Measurements from ENCODE around the gene MYH6. TPM values are rescaled to one million over a fixed set of nuclear protein-coding genes. Genes with fewer than 3 reads are reported as not detected.
A peak's percentile ranks its signal among the peaks of the same experiment; 100 is the strongest.

The MYH6 gene
- total RNA-seq, 1 experiment from 2014 or later: not detected

DNA sequence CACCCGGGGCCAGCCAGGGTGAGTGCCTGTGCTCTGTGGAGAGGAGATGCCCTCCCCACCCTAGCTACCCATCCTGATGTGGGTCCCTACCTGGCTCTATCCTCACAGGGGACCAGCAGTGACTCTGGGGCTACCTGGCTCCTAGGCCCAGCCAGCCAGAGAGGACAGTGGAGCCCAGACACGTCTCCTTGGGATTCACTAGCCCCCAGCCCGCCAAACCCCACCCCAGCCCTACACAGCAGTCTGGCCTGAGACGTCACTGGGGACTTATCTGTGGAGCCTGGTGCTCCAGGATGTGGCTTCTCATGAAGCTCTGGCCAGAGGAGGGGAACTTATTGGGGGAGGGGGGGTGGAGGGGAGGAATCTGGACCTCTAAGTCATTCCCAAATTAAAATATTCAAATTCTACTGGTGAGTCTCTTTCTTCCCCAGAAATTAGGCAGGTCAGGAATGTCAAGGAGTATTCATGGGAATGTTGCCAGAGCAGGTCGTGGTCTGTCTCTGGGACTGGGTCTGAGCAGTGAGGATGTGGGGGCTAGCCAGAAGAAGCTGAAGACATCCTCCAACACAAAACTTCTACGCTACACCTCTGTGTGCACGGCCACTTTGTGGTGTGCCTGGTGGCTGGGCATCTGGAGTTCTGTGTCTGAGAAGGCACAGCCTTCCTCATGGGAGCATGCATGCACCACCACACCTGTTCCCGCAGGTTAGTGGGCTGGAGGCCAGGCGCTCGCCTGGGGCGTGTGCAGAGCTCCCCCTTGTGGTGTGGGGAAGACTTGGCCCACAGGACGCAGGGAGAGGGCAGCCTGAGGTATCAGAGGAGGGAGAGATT lies 28.5 kb downstream of the MYH6 start:
- peak; percentile 39 for DNase-seq (ENCODE audit: extremely low read depth, low read depth)

DNA sequence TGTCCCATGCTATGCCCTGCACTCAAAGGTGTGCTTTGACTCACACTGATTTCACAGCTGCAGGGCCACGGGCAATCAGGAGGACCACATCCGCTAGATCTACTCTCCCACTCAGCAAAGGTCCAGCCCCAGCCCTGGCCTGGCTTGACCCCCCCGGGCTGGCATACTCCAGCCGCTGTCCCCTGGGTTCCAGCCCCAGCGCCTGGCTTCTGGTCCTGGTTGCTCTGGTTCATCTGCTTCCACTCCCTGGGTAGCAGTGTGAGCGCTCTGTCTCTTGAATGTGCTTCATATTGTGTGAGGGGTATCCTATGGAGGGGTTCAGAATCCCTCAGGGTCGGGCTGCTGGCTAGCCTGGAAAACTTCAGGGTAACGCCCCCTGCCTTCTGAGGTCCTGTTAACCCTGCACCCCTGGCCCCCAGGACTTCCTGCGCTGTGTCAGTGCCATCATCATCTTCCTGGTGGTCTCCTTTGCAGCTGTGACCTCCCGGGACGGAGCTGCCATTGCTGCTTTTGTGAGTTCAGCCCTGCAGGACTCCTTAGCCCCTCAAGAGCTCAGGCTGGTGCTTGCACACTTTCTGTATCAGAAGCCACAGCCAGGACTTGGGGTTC lies 29.4 kb downstream of the MYH6 start:
- DNase-seq (ENCODE audit: extremely low read depth, low read depth): no peak

DNA sequence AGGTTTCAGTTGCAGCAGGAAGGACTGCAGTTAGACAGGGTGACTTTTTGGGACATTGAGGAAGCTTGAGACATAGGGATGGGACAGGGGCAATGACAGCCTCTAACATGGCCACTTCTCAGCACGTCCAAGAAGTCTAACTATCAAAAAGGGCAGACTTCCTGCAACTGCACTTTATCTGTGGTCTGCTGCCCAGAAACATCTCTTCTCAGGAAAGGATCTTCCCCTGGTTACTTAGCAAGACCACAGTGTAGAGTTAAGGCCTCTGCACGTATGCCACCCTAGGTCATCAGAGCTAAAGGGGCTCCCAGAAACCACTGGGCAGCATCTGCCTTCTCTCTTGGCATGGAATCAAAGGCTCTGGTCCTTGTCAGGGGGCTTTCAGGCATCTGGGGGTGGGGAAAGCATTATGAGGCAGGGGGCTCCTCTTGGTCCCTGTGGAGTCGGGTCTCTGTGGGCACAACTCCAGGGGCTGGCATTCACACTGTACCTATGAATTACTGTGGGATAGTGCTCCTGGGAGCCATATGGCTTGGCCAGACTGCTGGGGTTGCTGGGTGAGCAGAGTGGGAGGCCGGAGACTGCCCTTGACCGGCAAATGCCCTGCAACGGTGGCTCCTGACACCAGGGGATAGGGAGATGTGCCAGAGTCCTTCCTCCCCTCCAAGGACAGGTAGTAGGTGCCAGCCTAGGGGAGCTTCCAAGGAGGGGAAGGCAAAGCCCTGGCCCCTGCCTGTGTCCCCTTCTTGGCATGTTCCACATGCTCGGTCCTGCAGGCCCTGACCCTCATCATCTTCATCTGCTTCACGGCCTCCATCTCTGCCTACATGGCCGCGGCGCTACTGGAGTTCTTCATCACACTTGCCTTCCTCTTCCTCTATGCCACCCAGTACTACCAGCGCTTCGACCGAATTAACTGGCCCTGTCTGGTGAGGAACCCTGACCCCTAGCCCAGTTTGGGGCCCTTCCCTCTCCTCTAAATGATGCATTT lies 30.2 kb downstream of the MYH6 start:
- DNase-seq (ENCODE audit: extremely low read depth, low read depth): no peak

DNA sequence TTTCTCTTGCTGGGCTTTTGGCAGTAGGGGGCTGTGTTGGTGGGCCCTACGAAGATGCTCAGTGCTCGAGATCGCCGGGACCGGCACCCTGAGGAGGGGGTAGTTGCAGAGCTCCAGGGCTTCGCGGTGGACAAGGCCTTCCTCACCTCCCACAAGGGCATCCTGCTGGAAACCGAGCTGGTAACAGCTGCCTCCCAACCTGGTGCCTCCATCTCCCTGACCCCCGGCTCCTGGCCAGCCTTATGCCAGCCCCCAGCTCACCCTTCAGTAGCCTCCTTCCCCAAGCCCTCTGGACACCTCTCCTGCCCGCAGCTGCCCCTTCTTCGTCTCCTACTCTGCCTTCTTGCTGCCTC lies 30.9 kb downstream of the MYH6 start:
- DNase-seq (ENCODE audit: extremely low read depth, low read depth): no peak

DNA sequence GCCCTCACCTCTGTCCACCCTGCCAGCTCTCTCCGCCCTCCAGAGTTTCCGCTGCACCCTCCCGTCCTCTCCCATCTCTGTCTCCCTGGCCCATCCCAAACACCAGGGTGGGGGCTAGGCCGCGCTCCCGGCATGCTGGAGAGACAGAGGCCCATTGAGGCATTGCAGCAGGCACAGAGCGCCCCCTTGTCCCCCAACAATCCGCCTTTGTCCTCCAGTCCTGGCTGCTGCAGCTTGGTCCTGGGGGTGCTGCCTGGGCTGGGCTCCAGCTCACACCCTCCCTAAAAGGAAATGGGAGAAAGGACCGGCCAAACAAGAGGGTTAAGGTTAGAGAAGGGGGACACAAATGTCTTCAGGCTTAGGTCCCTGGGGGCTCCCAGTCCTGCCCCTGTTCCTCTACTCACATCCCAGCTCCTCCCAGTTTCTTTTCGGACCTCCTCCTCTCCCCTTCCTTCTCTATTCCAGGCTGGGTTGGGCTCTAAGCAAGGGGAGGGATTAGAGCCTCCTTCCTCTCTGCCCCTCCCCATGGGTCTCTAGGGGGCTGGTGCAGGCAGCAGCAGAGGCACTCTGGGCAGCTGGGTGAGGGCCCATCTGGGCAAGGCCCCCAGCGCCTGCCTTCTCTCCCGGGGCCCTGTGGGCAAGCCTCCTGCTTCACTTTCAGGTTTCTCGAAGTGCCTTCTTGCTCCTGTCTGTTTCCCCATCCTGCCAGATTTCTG lies 31.4 kb downstream of the MYH6 start, which contains the start of gene CMTM5:
Gene CMTM5, plus strand, starts transcription at position 565 of the 716 bp plus-strand sequence. CDS start 206 bp downstream, outside the sequence.
- DNase-seq (ENCODE audit: extremely low read depth, low read depth): no peak

DNA sequence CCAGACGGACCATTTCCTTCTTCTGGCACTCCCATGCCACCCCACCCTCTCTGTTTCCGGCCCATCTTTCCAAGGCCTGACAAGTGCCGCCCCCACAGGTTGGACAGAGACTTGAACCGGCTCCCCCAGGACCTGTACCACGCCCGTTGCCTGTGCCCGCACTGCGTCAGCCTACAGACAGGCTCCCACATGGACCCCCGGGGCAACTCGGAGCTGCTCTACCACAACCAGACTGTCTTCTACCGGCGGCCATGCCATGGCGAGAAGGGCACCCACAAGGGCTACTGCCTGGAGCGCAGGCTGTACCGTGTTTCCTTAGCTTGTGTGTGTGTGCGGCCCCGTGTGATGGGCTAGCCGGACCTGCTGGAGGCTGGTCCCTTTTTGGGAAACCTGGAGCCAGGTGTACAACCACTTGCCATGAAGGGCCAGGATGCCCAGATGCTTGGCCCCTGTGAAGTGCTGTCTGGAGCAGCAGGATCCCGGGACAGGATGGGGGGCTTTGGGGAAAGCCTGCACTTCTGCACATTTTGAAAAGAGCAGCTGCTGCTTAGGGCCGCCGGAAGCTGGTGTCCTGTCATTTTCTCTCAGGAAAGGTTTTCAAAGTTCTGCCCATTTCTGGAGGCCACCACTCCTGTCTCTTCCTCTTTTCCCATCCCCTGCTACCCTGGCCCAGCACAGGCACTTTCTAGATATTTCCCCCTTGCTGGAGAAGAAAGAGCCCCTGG lies 32.4 kb downstream of the MYH6 start:
- no peak for DNase-seq (ENCODE audit: extremely low read depth, low read depth)

DNA sequence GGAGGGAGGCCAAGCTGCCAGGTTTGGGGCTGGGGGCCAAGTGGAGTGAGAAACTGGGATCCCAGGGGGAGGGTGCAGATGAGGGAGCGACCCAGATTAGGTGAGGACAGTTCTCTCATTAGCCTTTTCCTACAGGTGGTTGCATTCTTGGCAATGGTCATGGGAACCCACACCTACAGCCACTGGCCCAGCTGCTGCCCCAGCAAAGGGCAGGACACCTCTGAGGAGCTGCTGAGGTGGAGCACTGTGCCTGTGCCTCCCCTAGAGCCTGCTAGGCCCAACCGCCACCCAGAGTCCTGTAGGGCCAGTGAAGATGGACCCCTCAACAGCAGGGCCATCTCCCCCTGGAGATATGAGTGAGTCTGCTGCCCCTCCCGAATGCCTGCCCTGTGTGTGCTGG lies 35.0 kb downstream of the MYH6 start:
- DNase-seq (ENCODE audit: extremely low read depth, low read depth): no peak

DNA sequence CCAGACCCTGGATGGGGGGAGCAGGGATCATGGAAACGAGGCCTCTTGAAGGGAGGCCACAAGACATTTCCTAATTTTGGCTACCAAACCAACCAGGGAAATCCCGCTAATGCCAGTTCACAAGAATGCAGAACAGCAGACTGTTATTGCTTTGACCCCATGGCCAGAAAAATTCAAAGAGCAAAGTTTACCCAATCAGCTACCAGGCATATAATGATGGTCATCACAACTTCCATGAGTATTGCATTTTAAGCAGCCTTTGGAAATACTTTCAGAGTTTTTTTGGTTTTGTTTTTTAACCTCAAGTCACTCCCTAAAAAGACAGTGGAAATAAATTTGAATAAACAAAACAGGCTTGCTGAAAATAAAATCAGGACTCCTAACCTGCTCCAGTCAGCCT lies 35.6 kb downstream of the MYH6 start, which contains the start of gene IL25:
Gene IL25, plus strand, starts transcription at position 301 of the 400 bp plus-strand sequence.
- no peak for DNase-seq (ENCODE audit: extremely low read depth, low read depth)

DNA sequence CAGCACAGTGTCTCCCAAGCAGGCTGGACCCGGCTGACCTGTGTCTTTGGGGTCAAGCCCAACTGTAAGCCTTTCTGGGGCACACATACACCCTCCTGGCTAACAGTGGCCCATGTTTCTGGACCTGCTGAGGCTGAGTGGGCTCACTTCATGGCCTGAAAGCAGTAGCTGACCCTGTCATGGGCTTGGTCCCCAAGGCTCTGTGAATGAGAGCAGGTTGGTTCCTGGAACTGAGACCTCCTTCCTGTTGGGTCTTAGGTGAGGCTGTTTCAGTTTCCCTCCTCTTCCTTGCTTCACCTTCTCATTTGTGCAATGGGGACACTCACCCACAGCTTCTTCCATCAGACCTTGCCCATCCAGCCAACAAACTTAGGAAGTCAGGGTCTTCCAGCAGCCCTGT lies 36.2 kb downstream of the MYH6 start:
- no peak for DNase-seq (ENCODE audit: extremely low read depth, low read depth)

DNA sequence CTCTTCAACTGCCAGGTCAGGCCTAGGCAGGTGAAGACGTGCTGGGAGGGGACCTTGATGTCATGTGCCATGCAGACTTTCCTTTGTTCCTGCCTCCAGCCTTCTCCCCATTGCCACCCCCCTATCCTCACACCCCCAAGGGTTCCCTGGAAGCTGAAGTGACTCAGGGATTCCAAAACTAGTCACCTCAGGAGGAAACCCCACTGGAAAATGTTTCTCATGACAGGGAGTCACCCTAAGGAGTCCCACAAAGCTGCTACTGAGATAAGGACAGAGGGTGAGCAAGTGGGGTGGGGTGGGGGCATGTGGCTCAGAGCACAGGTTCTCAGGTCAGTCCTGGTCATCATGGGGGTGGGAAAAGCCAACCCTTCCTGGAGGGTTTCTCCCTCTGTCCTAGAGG lies 37.9 kb downstream of the MYH6 start:
- DNase-seq (ENCODE audit: extremely low read depth, low read depth): no peak

DNA sequence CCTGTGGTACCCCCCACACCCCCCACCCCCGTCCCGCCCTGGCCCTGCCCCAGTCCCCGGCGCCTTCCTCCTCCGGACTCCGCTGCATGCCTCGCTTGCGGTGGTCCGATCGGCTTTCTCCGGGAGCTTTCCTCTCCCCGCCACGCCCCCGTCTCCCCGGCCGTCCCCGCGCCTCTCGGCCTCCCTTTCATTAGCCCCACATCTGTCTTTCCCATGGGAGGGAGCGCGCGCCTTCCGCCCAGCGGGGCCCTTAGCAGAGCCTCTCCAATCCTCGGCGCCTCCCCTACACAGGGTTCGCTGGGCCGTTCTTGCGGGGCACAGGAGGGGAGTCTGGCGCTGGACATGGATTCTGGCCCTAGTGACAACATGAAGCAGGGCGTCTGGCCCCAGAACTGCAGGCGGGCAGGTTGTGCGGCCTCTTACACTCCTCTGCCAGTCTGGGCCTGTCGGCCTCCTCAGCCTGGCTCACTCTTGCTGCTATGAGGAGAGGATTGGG lies 41.6 kb downstream of the MYH6 start:
- DNase-seq (ENCODE audit: extremely low read depth, low read depth): no peak

DNA sequence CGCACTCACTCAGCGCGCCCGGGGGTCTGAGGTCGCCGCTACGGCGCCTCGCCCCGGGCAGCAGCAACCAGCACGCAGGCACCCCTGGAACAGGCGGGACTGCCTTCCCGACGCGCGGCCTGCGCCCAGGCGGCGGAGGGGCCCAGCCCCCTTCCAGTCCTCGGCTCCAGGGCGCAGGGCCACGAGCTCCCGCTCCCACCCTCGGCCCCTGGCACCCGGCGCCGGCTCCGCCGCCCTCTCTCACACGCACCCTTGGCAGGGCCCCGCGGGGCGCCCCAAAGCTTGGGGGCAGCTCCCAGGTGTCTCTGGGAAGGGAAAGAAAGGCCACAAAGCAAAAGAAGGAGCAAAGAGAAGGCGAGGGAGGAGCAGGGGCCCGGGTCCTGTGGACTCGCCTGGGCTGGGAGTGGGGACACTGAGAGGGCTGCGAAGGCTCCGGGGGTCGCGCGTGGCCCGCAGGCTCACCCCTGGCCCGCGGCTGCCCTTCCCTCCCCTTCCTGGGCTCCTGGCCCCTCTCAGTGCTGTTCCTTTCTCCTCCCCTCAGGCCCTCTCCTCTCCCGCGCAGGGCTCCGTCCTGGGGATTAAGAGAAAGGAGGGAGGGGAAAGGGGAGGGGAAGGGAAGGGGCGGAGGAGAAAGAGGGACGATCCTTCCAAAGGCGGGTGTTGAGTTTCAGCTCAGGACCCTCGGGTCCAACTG lies 42.2 kb downstream of the MYH6 start:
- no peak for DNase-seq (ENCODE audit: extremely low read depth, low read depth)

DNA sequence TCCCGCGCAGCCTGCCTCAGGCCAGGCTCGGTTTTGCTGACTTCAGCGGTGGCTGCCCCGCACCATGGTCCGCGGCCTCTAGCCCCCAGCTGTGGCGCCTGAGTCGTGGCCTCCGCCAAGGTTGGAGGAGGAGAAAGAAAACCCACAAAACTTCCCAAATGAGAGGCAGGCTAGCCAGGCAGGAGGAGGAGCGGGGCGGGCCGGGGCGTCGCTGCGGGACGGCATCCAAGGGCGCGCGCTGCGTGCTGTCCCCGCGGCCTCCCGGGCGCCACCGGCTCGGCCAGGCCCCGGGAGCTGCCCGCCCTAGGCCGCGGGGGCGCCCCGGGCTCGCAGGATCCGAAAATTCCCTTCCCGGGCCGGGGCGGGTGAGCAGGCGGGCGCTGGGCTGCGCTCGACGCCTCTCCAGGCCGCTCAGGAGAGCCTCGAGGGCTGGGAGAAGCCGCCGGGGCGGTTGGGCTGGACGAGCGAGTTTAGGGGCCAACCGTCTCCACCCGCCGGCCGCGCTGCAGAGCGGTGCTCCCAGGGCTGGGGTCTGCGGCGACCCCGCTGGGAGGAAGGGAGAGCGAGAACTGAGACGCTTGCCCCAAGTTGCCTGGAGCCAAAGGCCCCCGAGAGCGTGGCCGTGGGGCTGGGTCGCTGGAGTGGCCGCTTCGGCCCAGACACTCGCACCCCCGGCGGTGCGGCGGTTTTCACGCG lies 42.9 kb downstream of the MYH6 start, which contains the start of gene EFS:
Gene EFS, minus strand, starts transcription at position 137 of the 696 bp plus-strand sequence. CDS start 147 bp downstream, outside the sequence.
- no peak for DNase-seq (ENCODE audit: extremely low read depth, low read depth)

DNA sequence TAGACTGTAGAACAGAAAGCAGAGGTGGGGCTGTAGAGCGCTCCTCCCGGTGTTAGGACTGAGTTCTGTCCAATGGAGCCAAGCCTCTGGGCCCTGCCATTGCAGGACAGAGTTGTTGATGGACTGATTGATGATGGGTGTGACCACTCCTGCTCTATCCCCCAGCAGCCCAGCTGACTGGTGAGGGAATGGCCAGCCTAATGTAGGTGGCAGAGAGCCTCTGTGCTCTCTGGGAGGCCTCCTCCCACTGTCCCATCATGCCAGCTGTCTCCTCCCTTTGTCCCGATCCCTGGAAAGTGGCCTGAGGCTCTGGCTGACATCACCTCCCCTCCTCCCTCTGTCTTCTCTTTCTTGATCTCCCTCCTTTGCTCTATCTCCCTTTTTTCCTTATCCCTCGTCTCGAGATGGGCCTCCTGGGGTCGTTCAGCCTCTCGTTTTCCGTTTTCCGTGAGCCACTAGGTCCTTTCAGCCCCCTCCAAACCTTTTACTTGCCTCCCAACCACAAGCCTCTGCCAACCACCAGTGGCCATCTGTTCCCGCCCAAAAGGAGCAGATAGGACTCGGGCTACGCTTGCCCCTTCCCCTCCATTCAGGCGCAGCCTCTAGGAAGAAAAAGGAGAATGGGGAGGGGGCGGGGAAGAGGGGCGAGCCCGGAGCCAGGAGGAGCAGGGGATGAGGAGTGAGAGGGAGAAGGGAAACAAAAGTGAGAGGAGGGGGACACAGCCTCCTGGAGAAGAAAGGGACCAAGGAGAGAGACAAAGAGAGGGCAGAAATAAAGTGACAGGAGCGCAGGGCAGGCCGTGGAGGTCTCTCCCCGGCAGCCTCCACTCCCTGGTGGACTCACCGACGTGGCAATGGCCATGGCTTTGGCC lies 43.7 kb downstream of the MYH6 start:
- DNase-seq (ENCODE audit: extremely low read depth, low read depth): no peak

DNA sequence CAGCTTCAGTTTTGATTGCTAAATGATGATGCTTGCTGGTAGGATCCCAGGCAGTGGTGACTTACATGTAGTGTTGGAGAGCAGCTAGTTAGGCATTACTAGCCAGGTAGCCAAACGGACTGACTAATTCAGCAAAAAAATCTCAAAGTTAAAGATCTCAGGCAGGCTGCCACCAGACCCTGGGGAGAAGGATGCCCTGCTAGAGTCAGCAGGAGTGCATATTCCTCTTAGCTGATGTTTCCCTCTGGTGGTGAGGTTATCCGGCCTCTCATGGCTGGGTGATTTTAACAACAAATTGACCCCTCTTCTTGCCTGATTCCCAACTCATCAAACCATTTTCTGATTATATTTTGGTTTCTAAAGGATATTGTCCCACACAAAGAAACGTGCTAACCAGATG lies 45.9 kb downstream of the MYH6 start:
- DNase-seq (ENCODE audit: extremely low read depth, low read depth): no peak

DNA sequence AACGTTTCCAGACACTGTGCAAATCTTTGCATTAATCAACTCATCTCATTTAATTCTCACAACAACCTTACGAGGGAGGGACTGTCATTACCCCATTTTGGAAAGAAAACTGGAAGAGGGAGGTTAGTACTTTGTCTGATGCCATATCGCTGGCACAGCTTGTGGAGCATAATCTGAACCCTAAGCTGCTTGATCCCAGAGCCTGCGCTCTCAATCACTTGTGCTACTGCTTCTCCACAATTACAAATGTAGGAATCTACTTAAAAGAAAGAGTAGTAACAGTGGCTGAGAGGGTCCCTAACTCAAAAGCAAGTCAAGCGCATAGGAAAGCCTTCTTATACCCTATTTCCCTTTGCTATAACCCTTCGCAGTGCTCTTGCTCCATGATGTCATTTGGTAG lies 46.3 kb downstream of the MYH6 start:
- DNase-seq (ENCODE audit: extremely low read depth, low read depth): no peak

DNA sequence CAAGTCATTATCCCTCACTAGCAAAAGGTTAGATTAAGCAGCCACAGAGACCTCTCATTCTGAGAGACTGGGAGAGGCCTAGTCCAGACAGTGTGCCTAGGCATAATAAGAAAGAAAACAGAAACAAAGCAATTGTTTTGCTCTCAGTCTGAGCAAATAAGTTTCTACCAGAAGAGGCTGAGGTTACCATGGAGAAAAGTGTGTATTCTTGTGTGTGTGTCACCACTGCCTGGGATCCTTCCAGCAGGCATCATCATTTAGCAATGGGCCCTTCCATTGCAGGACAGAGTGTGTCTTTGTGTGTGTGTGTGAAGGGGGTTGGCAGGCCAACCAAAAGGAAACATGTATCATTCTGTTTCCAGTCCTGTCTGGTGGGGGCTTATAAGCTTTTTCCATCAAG lies 46.8 kb downstream of the MYH6 start:
- DNase-seq (ENCODE audit: extremely low read depth, low read depth): no peak
